Transverse colon (tissue), 4 donors: ENCODE results near the gene EDC4.

ENCODE experiments used
- EP300 ChIP-seq: sonication (generic); formaldehyde crosslinking; IDR thresholded peaks from one replicate; pipeline ENCODE4 v1.6.1; 2017; ENCODE audit warnings: antibody characterized with exemption, low read depth
- POLR2A ChIP-seq: fragments of 450-650 bp; IDR thresholded peaks from one replicate; pipeline ENCODE4 v1.6.1; 2016; ENCODE audit warnings: antibody characterized with exemption, mild to moderate bottlenecking, moderate library complexity
- POLR2AphosphoS5 ChIP-seq, 3 donors: sonication (generic); formaldehyde crosslinking; IDR thresholded peaks; one replicate each; pipeline ENCODE4 v1.6.1; 2016; ENCODE audit warnings: antibody characterized with exemption in 3 of 3
- TF ChIP-seq, protein P1 (sequence below), 5 experiments: fragments of 200-600 bp in 3 of 5; fragments of 450-650 bp in 2 of 5; sonication (generic) in 3 of 5; IDR thresholded peaks; 1 replicate in 2 of 5; 2 replicates in 3 of 5; pipeline ENCODE4 v1.5.1; 2016 to 2017; ENCODE audit warnings: antibody characterized with exemption in 5 of 5, inconsistent platforms in 3 of 5, mild to moderate bottlenecking in 2 of 5, moderate library complexity in 1 of 5

DNA sequence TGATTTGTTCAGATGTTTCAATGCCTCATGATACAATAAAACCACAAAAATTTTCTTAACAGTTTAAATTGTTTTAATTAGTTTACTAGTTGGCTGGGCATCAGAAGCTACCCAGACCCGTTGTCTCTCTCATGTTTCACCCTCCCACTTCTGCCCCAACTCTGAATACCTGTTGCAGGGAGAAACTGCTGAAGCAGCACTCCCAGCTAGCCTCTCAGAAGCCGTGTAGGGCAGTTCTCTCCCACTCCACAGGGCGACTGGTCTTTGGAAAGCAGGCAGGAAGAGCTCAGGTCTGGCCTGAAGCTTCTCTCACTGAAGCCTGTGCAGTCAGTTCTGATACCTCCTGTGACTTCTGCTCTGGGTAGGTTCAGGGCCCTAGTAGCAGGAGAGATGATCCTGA lies 1.6 kb upstream of the EDC4 start:
- TF ChIP-seq, protein P1, sequence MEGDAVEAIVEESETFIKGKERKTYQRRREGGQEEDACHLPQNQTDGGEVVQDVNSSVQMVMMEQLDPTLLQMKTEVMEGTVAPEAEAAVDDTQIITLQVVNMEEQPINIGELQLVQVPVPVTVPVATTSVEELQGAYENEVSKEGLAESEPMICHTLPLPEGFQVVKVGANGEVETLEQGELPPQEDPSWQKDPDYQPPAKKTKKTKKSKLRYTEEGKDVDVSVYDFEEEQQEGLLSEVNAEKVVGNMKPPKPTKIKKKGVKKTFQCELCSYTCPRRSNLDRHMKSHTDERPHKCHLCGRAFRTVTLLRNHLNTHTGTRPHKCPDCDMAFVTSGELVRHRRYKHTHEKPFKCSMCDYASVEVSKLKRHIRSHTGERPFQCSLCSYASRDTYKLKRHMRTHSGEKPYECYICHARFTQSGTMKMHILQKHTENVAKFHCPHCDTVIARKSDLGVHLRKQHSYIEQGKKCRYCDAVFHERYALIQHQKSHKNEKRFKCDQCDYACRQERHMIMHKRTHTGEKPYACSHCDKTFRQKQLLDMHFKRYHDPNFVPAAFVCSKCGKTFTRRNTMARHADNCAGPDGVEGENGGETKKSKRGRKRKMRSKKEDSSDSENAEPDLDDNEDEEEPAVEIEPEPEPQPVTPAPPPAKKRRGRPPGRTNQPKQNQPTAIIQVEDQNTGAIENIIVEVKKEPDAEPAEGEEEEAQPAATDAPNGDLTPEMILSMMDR (IDR thresholded peaks at IDR 0.05), result no peak
- TF ChIP-seq EP300 (no peak), POLR2AphosphoS5 (IDR thresholded peaks at IDR 0.05) (no peak), POLR2A (no peak)
